GM12874 (cell line): ENCODE results near the gene SH3TC2.

Experiments used
- CTCF ChIP-seq: IDR thresholded peaks from 2 replicates; pipeline ENCODE4 v1.5.1; 2011; ENCODE audit warnings: low read depth, mild to moderate bottlenecking, control low read depth, low read length, moderate library complexity; ENCODE audit not compliant: insufficient read depth

Gene SH3TC2

GRCh38 chr5:149072376-149072775 is 9.5 kb upstream of the SH3TC2 start:
- no peak for TF ChIP-seq CTCF

DNA sequence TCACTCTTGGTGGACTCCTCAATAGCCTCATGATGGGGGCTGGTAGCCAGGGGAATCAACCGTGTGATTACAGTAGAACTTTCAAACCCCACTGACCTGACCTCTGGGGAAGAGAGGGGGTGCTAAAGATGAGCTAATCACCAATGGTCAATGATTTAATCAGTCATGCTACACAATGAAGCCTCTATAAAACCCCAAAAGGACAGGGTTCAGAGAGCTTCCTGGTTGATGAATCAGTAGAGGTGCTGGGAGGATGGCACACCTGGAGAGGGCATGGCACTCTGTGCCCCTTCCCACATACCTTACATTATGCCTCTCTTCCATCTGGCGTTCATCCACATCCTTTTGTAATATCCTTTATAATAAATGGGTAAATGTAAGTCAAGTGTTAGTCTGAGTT is 8.9 kb upstream of the SH3TC2 start:
- no peak for TF ChIP-seq CTCF

DNA sequence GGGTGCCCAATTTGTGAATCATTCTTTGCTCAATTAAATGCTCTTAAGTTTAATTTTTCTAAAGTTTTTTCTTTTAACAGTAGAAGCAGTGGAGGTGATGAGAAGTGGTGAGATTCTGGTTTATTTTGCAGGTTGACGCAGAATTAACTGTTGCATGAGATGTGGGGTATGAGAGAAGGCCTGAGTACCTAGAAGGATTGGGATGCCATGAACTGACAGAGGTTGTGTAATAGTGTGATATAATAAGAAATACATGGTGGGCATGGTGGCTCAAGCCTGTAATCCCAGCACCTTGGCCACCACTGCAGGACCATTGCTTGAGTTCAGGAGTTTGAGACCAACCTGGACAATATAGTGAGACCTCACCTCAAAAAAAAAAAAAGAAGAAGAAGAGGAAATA is 8.4 kb upstream of the SH3TC2 start:
- TF ChIP-seq CTCF = no peak

DNA sequence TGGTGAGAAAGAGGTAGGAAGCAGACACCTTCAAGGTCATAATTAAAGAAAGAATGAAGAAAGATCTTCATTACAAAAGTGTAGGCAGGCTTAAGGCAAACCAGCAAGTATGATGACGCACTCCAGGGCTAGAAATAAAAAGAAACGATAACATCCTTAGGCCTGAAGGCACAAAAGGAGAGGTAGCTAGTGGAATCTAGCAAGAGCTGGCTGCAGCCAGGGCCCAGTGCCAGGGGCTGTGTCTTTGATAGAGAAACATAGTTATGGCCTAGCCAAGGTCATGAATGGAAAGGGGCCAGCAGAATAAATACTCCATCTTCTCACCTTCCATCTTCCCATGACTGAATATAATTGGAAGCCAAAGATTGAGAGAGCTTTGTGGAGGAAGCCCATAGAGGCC is 6.8 kb upstream of the SH3TC2 start:
- TF ChIP-seq CTCF = no peak

- TF ChIP-seq CTCF = no peak
These were observed 1.1 kb upstream of the SH3TC2 start for GRCh38 chr5:149063896-149064478.

DNA sequence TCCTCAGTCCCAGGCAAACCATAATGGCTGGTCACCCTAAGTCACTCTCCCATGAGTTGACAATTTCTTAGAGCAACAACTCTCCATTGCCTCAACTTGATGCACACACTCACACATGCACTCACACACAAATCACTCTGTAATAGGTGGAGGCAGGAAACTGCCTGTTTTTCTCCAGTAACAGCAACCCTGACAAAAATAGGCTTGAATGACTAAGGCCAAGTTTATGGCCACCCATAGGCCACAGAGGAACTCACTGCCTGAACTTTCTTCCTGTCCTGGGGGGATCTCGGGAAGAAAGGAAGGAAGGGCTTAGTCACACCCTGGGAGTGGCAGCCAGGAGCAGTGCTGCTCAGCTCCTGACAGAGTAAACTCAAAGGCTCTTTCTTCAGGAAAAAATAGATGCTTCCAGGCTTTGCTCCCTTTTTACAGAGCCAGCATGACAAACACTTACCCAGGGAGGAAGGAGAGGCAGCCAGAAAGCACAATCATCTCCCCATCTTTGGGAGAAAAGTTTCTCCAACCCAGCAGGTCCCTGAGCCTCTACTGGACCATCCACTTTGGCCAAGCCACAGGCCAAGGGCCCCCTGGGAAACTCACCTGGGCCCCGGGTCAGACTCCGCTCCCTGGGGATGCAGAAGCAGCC is 368 bp downstream of the SH3TC2 start:
- TF ChIP-seq CTCF = no peak

GRCh38 chr5:149061341-149061740 is 1.5 kb downstream of the SH3TC2 start:
- TF ChIP-seq CTCF = no peak
